Measurements from ENCODE around the gene CRNN. TPM values are rescaled to one million over a fixed set of nuclear protein-coding genes. Genes with fewer than 3 reads are reported as not detected.

CRNN gene
- total and polyA plus RNA-seq, 10 of the 15 experiments (the other 5 are each of a cell fraction or from before 2014, with no cell fraction given): not detected

- TF ChIP-seq BCLAF1 (IDR thresholded peaks at IDR 0.05) (no peak), IRF4 (IDR thresholded peaks at IDR 0.05; ENCODE audit: low read depth, low read length) (no peak), RELA (IDR thresholded peaks at IDR 0.05; ENCODE audit: borderline replicate concordance, partially characterized antibody) (no peak), SMARCA5 (IDR thresholded peaks at IDR 0.05) (peak; percentile 47; the same call in 1 of the 2 replicates), HDGF (IDR thresholded peaks at IDR 0.05) (no peak), PBX3 (IDR thresholded peaks at IDR 0.05; ENCODE audit: insufficient replicate concordance, low read depth, low read length) (no peak), IKZF1 (conservative IDR thresholded peaks at IDR 0.05) (no peak), CTCF (IDR thresholded peaks at IDR 0.05 in 2 of 3, conservative IDR thresholded peaks at IDR 0.05 in 1 of 3; ENCODE audit: control insufficient read depth in 2 of 3, extremely low read depth in 1 of 3, insufficient read depth in 1 of 3, low read depth in 3 of 3, low read length in 3 of 3) (peak; percentile 85 to 91 (median 85)), ASH2L (IDR thresholded peaks at IDR 0.05; ENCODE audit: borderline replicate concordance, low read depth) (no peak), MEF2A (IDR thresholded peaks at IDR 0.05; ENCODE audit: insufficient read depth, low read depth, low read length) (no peak), USF2 (IDR thresholded peaks at IDR 0.05; ENCODE audit: borderline replicate concordance, low read depth, low read length) (no peak), NFXL1 (IDR thresholded peaks at IDR 0.05; ENCODE audit: borderline replicate concordance) (no peak), YY1 (IDR thresholded peaks at IDR 0.05; ENCODE audit: low read depth, low read length) (peak; percentile 45; the same call in 1 of the 2 replicates), EP300 (IDR thresholded peaks at IDR 0.05; ENCODE audit: borderline replicate concordance in 1 of 2, control insufficient read depth in 1 of 2, low read depth in 2 of 2, low read length in 2 of 2) (no peak), PAX5 (IDR thresholded peaks at IDR 0.05; ENCODE audit: borderline replicate concordance, low read depth, low read length) (no peak)
Measured at GRCh38 chr1:152440635-152441471, 26.8 kb upstream of the CRNN start (continued).

Data from GM12878 (cell line).